K562 (cell line): Measurements from ENCODE around the gene DYNC1I2. TPM values are rescaled to one million over a fixed set of nuclear protein-coding genes. Genes with fewer than 3 reads are reported as not detected.

Source experiments
- ATAC-seq: fragments of 200-7000 bp; cut with Tn5 transposase; 3 replicates; pipeline ENCODE4 v1.9.1; 2020; ENCODE audit warnings: moderate library complexity
- BruUV-seq: library from RNA; stranded (reverse); fragments of 400-500 nt; replicated peaks from 2 replicates; lab custom pipeline; 2021; lab: Mats Ljungman, UMichigan
- CTCF ChIA-PET: fragments of 300-600 bp; formaldehyde crosslinking; extraction: SDS; loops from one replicate; lab custom pipeline; 2021; ENCODE audit warnings: low intra/inter-chr PET ratio; lab: Yijun Ruan, JAX
- POLR2A ChIA-PET: fragments of 300-600, 350-650 bp; sonication (Branson Sonifier 250); formaldehyde crosslinking; extraction: SDS; loops from one replicate; lab custom pipeline; 2021; ENCODE audit warnings: antibody characterized with exemption, inconsistent platforms; lab: Yijun Ruan, JAX
- DNase-seq, 4 experiments: peaks; one replicate each; pipeline versions ENCODE4 v3.0.0 to v3.0.0-alpha.2; 2011 to 2018; ENCODE audit warnings: low spot score in 3 of 4, mixed read lengths in 3 of 4; ENCODE audit errors: extremely low read depth in 1 of 4
- FAIRE-seq: peaks from 2 replicates; lab custom pipeline; 2011; peaks lifted over from hg19 to GRCh38; lab: Jason Lieb, UNC
- H2AFZ ChIP-seq: 2 replicates; pipeline ENCODE4 v1.6.0; 2011; ENCODE audit warnings: low read depth, low read length, control low read depth, inconsistent platforms
- H3K27ac ChIP-seq: fragments of 200-600 bp; 3 replicates; pipeline ENCODE4 v1.8.0; 2011; ENCODE audit warnings: low read depth, mild to moderate bottlenecking, control low read depth, inconsistent platforms, low read length, moderate library complexity, mixed read lengths; ENCODE audit errors: extremely low read depth
- H3K27me3 ChIP-seq, 2 experiments: fragments of 300-600 bp in 1 of 2; 2 replicates in 1 of 2; 3 replicates in 1 of 2; pipeline versions ENCODE4 v1.6.0 to v1.8.0; 2011; ENCODE audit warnings: inconsistent platforms in 2 of 2, low read length in 2 of 2, mild to moderate bottlenecking in 1 of 2, mixed read lengths in 1 of 2, moderate library complexity in 1 of 2; ENCODE audit not compliant: control insufficient read depth in 2 of 2, insufficient read depth in 2 of 2
- H3K36me3 ChIP-seq: fragments of 300-600 bp; 3 replicates; pipeline ENCODE4 v1.8.0; 2011; ENCODE audit warnings: mild to moderate bottlenecking, low read length, inconsistent platforms; ENCODE audit not compliant: control insufficient read depth, insufficient read depth
- H3K4me1 ChIP-seq, 2 experiments: fragments of 200-600 bp in 1 of 2; replicated peaks in 1 of 2; 2 replicates in 1 of 2; 3 replicates in 1 of 2; pipeline versions ENCODE4 v1.5.1 to v1.8.0; 2011; ENCODE audit warnings: inconsistent platforms in 2 of 2, low read length in 2 of 2, mild to moderate bottlenecking in 1 of 2, mixed read lengths in 1 of 2, moderate library complexity in 1 of 2; ENCODE audit not compliant: control insufficient read depth in 2 of 2, insufficient read depth in 2 of 2
- H3K4me2 ChIP-seq: 2 replicates; pipeline ENCODE4 v1.6.1; 2011; ENCODE audit warnings: low read length, control low read depth, inconsistent platforms, mixed read lengths; ENCODE audit not compliant: insufficient read depth
- H3K4me3 ChIP-seq: fragments of 200-600 bp; sonication (generic), shearing (Covaris generic); 2 replicates; pipeline ENCODE4 v1.5.1; 2016; ENCODE audit warnings: control low read depth, inconsistent platforms
- H3K79me2 ChIP-seq: fragments of 200-600 bp; 3 replicates; pipeline ENCODE4 v1.8.0; 2011; ENCODE audit warnings: low read length, inconsistent platforms; ENCODE audit not compliant: control insufficient read depth, insufficient read depth
- H3K9ac ChIP-seq, 2 experiments: 2 replicates each; pipeline versions ENCODE4 v1.6.0 to v1.6.1; 2011; ENCODE audit warnings: low read depth in 2 of 2, low read length in 2 of 2, control low read depth in 1 of 2, inconsistent platforms in 1 of 2, mild to moderate bottlenecking in 1 of 2, mixed read lengths in 1 of 2; ENCODE audit not compliant: insufficient read depth in 1 of 2
- H3K9me1 ChIP-seq: one replicate; pipeline ENCODE4 v1.6.0; 2011; ENCODE audit warnings: inconsistent platforms, mild to moderate bottlenecking, low read length, moderate library complexity; ENCODE audit not compliant: control insufficient read depth, insufficient read depth
- H3K9me3 ChIP-seq: replicated peaks from 2 replicates; pipeline ENCODE4 v1.5.1; 2011; ENCODE audit warnings: low read depth, low read length, inconsistent platforms; ENCODE audit not compliant: control insufficient read depth, insufficient read depth
- H4K20me1 ChIP-seq: replicated peaks from 2 replicates; pipeline ENCODE4 v1.6.1; 2011; ENCODE audit warnings: low read length, inconsistent platforms, mixed read lengths; ENCODE audit not compliant: control insufficient read depth, insufficient read depth
- GATA2 ChIP-seq: sonication (generic); formaldehyde crosslinking; IDR thresholded peaks from 2 replicates; pipeline ENCODE4 v1.4.0; 2020; ENCODE audit warnings: mild to moderate bottlenecking, missing genetic modification reagents
- GATAD2B ChIP-seq: fragments of 450-650 bp; IDR thresholded peaks from 2 replicates; pipeline ENCODE4 v1.6.1; 2017; ENCODE audit warnings: mild to moderate bottlenecking, borderline replicate concordance
- KLF6 ChIP-seq: fragments of 250-450 bp; sonication (Bioruptor Pico); IDR thresholded peaks from 2 replicates; pipeline ENCODE4 v1.4.0; 2020; ENCODE audit warnings: mild to moderate bottlenecking, moderate library complexity, borderline replicate concordance
- POLR3G ChIP-seq: IDR thresholded peaks from 2 replicates; pipeline ENCODE4 v1.6.1; 2011; ENCODE audit not compliant: insufficient read length, insufficient replicate concordance; ENCODE audit errors: extremely low read depth
- WGBS: fragments of 100-300 bp; shearing (Covaris generic); methylation state at CpG from one replicate; pipeline ENCODE4 v1.1.6; 2016; ENCODE audit warnings: low coverage, mixed read lengths; ENCODE audit not compliant: insufficient coverage; ENCODE audit errors: missing lambda C conversion rate; 5-methylcytosine and 5-hydroxymethylcytosine counted together
- in situ Hi-C: fragments of 300-500 bp; cut with MboI; formaldehyde crosslinking; loops from 4 replicates; pipeline ENCODE4 v1.15.0; 2018; ENCODE audit warnings: inconsistent platforms, mixed read lengths
- intact Hi-C: fragments of 100-400 bp; cut with micrococcal nuclease; formaldehyde crosslinking; loops from 2 replicates; pipeline ENCODE4 v1.14.2; 2022
- polyA plus RNA-seq, 8 experiments: library from polyadenylated mRNA; depleted of rRNA in 4 of 8; stranded (reverse) in 5 of 8; unstranded in 3 of 8; fragments of >200 nt; fragmentation: Nextera tagmentation in 2 of 8; fragmentation: Illumina TruSeq in 1 of 8; extraction: Ambion mirVana in 2 of 8; extraction: Trizol in 1 of 8; gene quantifications; 2 replicates each; pipeline versions ENCODE4 v1.2.1 to v1.2.3, GENCODE V29; 2011 to 2014; ENCODE audit warnings: inconsistent platforms in 1 of 8, missing spikeins in 1 of 8
- total RNA-seq, 7 experiments: library from RNA; depleted of rRNA in 6 of 7; stranded (reverse); fragments of >200 nt in 6 of 7; fragmentation: Illumina TruSeq in 2 of 7; extraction: Trizol in 2 of 7; gene quantifications; 2 replicates each; pipeline versions ENCODE4 v1.2.1 to v1.2.3, GENCODE V29; 2011 to 2021; ENCODE audit warnings: low replicate concordance in 1 of 7

The DYNC1I2 gene
- total and polyA plus RNA-seq, 9 of the 15 experiments (the other 6 are each of a cell fraction or from before 2014, with no cell fraction given): 59.1 to 204 (median 100) TPM

DNA sequence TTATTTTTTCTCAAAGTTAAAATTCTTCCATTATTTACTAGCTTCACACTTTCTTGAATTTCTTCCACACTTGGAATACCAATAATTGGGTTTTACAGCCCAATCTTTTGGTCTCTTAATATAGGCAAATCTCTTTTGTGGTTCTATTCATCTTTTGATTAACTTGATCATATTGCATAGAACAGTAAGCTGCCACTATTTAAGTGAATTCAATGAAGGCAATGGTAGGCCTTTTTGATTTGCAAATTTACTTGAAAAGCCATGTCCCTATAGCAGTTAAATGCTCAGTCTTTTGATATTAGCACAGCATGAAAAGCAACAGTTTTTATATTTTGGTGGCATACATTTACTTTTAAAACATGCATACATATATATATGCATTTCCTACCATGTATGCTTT lies 20.2 kb upstream of the DYNC1I2 start:
- in situ Hi-C loops: no loop called here
- no peaks in the 10 kb centered on the region for H3K79me2 ChIP-seq
- H4K20me1 ChIP-seq: no peaks in the 10 kb centered on the region
- intact Hi-C loops: no loop called here
- no peak overlapping the region for H3K4me3 ChIP-seq
- H3K4me1 ChIP-seq: no peaks in the 10 kb centered on the region
- ATAC-seq (no peak), FAIRE-seq (no peak), DNase-seq (no peak)
- no peaks in the 10 kb centered on the region for H3K36me3 ChIP-seq
- no peaks in the 10 kb centered on the region for H3K9me1 ChIP-seq
- no peaks in the 10 kb centered on the region for H3K9me3 ChIP-seq
- H3K27me3 ChIP-seq: peaks cover 19 to 23% of the 10 kb centered on the region in 2 experiments; a peak in 4 of 5 replicates
- CTCF ChIA-PET: no interaction called here
- no peak overlapping the region for H3K4me2 ChIP-seq
- H2AFZ ChIP-seq: no peak overlapping the region
- no peak for TF ChIP-seq GATA2 (CRISPR knock-in tag)
- no peak for TF ChIP-seq KLF6
- no peak overlapping the region for H3K9ac ChIP-seq
- no TSS peak for BruUV-seq
- POLR2A ChIA-PET: interaction anchor here (1.2 kb wide), 1 partner anchor 123 kb away, joined by 3 read pairs; no protein-coding TSS in a partner anchor
- no peak overlapping the region for H3K27ac ChIP-seq

DNA sequence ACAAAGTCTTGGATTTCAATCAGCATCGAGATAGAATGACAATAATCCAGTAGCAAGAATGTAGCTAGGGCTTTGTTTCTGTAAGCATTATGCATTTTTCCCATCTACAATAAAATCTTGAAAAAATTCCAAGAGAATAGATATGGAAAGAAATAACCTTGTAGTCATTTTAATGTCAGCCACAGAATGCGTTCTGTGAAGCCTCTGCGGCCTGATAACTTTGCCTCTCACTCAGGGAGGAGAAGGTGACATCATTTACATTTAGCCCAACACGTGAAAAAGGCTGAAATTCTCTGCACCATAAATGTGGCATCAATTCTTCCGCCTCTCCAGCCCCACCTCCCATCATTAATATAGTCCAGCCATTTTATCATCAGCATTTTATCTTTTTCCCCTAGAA lies 19.1 kb upstream of the DYNC1I2 start:
- BruUV-seq: no TSS peak

More for the DNA sequence above, 19.1 kb upstream of the DYNC1I2 start:
- ATAC-seq: no peak
- 1% methylated on average over 5 of the region's 5 CpGs for WGBS
- Histone ChIP-seq H3K27me3 (peaks cover 13 to 28% of the 10 kb centered on the region in 2 experiments), H3K9ac (no peak overlapping the region), H2AFZ (no peak overlapping the region), H3K4me1 (no peaks in the 10 kb centered on the region), H3K4me2 (no peak overlapping the region), H3K36me3 (no peaks in the 10 kb centered on the region), H3K4me3 (no peak overlapping the region), H3K9me3 (no peaks in the 10 kb centered on the region), H3K79me2 (no peaks in the 10 kb centered on the region), H4K20me1 (no peaks in the 10 kb centered on the region), H3K9me1 (no peaks in the 10 kb centered on the region), H3K27ac (no peak overlapping the region)
- no peak for DNase-seq
- FAIRE-seq: no peak
- in situ Hi-C loops: no loop called here
- CTCF ChIA-PET: no interaction called here
- intact Hi-C loops: no loop called here
- TF ChIP-seq POLR3G: no peak
- TF ChIP-seq GATAD2B: no peak
- POLR2A ChIA-PET: interaction anchor here (2.3 kb wide), 1 partner anchor 18 kb away, joined by 9 read pairs; the partner anchor contains the start of gene DYNC1I2
